DOHH2 (cell line): ENCODE measurements around the gene CLDN5.

Experiments
- EZH2phosphoT487 ChIP-seq: fragments of 200-600 bp; sonication (generic); IDR thresholded peaks from 2 replicates; pipeline ENCODE4 v1.6.1; 2017; ENCODE audit warnings: borderline replicate concordance, mild to moderate bottlenecking, antibody characterized with exemption, low read length, moderate library complexity, mixed read lengths
- TF ChIP-seq, protein P1 (sequence below): fragments of 200-600 bp; sonication (generic); IDR thresholded peaks from one replicate; pipeline ENCODE4 v1.5.1; 2014; ENCODE audit warnings: antibody characterized with exemption, mild to moderate bottlenecking, low read depth, low read length; ENCODE audit not compliant: poor library complexity, severe bottlenecking

DNA sequence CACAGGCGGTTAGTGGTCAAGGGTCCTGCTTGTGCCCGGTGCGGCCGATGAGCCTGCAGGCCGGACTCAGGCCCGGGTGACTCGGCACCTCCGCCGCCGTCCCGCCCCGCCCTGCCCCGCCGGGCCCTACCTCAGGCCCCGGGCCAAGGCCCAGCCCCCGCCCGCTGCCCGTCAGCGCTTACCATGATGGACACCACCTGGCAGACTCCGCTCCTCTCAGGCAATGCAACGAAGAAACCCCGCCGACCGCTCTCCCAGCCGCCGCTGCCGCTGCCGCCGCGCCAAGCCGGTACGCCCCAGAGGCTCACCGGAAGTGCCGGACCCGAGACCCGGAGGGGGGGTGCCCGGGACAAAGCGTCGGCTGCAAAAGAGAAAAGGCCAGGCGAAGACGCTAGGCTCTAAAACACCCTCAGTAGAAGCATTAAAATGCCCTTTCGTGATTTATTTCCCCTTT, 45.3 kb downstream of the CLDN5 start, which contains the start of gene UFD1:
- TF ChIP-seq, protein P1, sequence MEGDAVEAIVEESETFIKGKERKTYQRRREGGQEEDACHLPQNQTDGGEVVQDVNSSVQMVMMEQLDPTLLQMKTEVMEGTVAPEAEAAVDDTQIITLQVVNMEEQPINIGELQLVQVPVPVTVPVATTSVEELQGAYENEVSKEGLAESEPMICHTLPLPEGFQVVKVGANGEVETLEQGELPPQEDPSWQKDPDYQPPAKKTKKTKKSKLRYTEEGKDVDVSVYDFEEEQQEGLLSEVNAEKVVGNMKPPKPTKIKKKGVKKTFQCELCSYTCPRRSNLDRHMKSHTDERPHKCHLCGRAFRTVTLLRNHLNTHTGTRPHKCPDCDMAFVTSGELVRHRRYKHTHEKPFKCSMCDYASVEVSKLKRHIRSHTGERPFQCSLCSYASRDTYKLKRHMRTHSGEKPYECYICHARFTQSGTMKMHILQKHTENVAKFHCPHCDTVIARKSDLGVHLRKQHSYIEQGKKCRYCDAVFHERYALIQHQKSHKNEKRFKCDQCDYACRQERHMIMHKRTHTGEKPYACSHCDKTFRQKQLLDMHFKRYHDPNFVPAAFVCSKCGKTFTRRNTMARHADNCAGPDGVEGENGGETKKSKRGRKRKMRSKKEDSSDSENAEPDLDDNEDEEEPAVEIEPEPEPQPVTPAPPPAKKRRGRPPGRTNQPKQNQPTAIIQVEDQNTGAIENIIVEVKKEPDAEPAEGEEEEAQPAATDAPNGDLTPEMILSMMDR = no peak
- no peak for TF ChIP-seq EZH2phosphoT487
